GM23338 (cell line): Measurements from ENCODE around the gene UBE3A. TPM values are rescaled to one million over a fixed set of nuclear protein-coding genes. Genes with fewer than 3 reads are reported as not detected.

ENCODE experiments used
- ATAC-seq: fragments of 200-7000 bp; cut with Tn5 transposase; 3 replicates; pipeline ENCODE4 v1.9.1; 2020
- DNase-seq: peaks from one replicate; pipeline ENCODE4 v3.0.0-alpha.2; 2015; ENCODE audit warnings: low spot score
- H2AFZ ChIP-seq: fragments of 200-600 bp; sonication (generic); 2 replicates; pipeline ENCODE4 v1.8.0; 2016; ENCODE audit warnings: antibody characterized with exemption, mild to moderate bottlenecking, moderate library complexity
- H3F3A ChIP-seq: fragments of 200-600 bp; sonication (generic); replicated peaks from 2 replicates; pipeline ENCODE4 v1.8.0; 2017; ENCODE audit warnings: antibody characterized with exemption, mixed run types, low read depth
- H3K27ac ChIP-seq: fragments of 200-600 bp; sonication (generic); 2 replicates; pipeline ENCODE4 v1.6.1; 2016; ENCODE audit warnings: low read depth
- H3K27me3 ChIP-seq: fragments of 200-600 bp; sonication (generic); 2 replicates; pipeline ENCODE4 v1.8.0; 2016; ENCODE audit warnings: mild to moderate bottlenecking, mixed run types, moderate library complexity; ENCODE audit not compliant: insufficient read depth
- H3K36me3 ChIP-seq: fragments of 200-600 bp; sonication (generic); 2 replicates; pipeline ENCODE4 v1.8.0; 2016; ENCODE audit warnings: mild to moderate bottlenecking; ENCODE audit not compliant: insufficient read depth
- H3K4me1 ChIP-seq: fragments of 200-600 bp; sonication (generic); 2 replicates; pipeline ENCODE4 v1.8.0; 2016; ENCODE audit warnings: mild to moderate bottlenecking, moderate library complexity; ENCODE audit not compliant: insufficient read depth
- H3K4me2 ChIP-seq: fragments of 200-600 bp; sonication (generic); 2 replicates; pipeline ENCODE4 v1.7.1; 2017; ENCODE audit warnings: mixed run types
- H3K4me3 ChIP-seq: fragments of 200-600 bp; sonication (generic); 2 replicates; pipeline ENCODE4 v1.6.1; 2016; ENCODE audit warnings: mixed run types
- H3K79me2 ChIP-seq: fragments of 200-600 bp; sonication (generic); replicated peaks from 2 replicates; pipeline ENCODE4 v1.8.0; 2017; ENCODE audit warnings: mild to moderate bottlenecking; ENCODE audit not compliant: insufficient read depth
- H3K9me2 ChIP-seq: fragments of 200-600 bp; sonication (generic); 2 replicates; pipeline ENCODE4 v1.8.0; 2017; ENCODE audit not compliant: insufficient read depth
- H4K20me1 ChIP-seq: fragments of 200-600 bp; sonication (generic); replicated peaks from 2 replicates; pipeline ENCODE4 v1.8.0; 2017; ENCODE audit warnings: mild to moderate bottlenecking; ENCODE audit not compliant: insufficient read depth
- H3K27ac Mint-ChIP-seq: 2 replicates; pipeline ENCODE4 v1.8.0; 2020; ENCODE audit warnings: inconsistent platforms, mild to moderate bottlenecking, moderate library complexity, mixed read lengths
- H3K27me3 Mint-ChIP-seq: 3 replicates; pipeline ENCODE4 v1.8.0; 2022; ENCODE audit warnings: low read depth, mild to moderate bottlenecking, moderate library complexity, mixed read lengths, inconsistent platforms; ENCODE audit not compliant: insufficient read depth, poor library complexity
- H3K36me3 Mint-ChIP-seq: 3 replicates; pipeline ENCODE4 v1.8.0; 2021; ENCODE audit warnings: low read depth, mild to moderate bottlenecking, inconsistent platforms, moderate library complexity, mixed read lengths
- H3K4me1 Mint-ChIP-seq: 3 replicates; pipeline ENCODE4 v1.8.0; 2020; ENCODE audit warnings: mild to moderate bottlenecking, inconsistent platforms, mixed read lengths
- H3K4me3 Mint-ChIP-seq: 3 replicates; pipeline ENCODE4 v1.8.0; 2021; ENCODE audit warnings: moderate library complexity, mild to moderate bottlenecking, inconsistent platforms, mixed read lengths
- H3K9me3 Mint-ChIP-seq: 3 replicates; pipeline ENCODE4 v1.8.0; 2020; ENCODE audit warnings: moderate library complexity, mild to moderate bottlenecking, inconsistent platforms, mixed read lengths
- CREB1 ChIP-seq: fragments of 250-450 bp; sonication (Bioruptor Pico); IDR thresholded peaks from 2 replicates; pipeline ENCODE4 v1.5.0; 2020; ENCODE audit warnings: low read depth, mild to moderate bottlenecking, moderate library complexity
- EZH2 ChIP-seq: fragments of 200-600 bp; sonication (generic); IDR thresholded peaks from one replicate; pipeline ENCODE4 v1.8.0; 2017; ENCODE audit warnings: antibody characterized with exemption, mild to moderate bottlenecking, low read depth; ENCODE audit not compliant: unreplicated experiment
- JUNB ChIP-seq: IDR thresholded peaks from one replicate; pipeline ENCODE4 v1.6.1; 2016; ENCODE audit warnings: antibody characterized with exemption; ENCODE audit not compliant: unreplicated experiment
- NANOG ChIP-seq: IDR thresholded peaks from 2 replicates; pipeline ENCODE4 v1.6.1; 2016; ENCODE audit warnings: antibody characterized with exemption, borderline replicate concordance
- POLR2AphosphoS5 ChIP-seq: IDR thresholded peaks from 2 replicates; pipeline ENCODE4 v1.6.1; 2016; ENCODE audit warnings: antibody characterized with exemption, low read depth
- STAT1 ChIP-seq: IDR thresholded peaks from one replicate; pipeline ENCODE4 v1.6.1; 2016; ENCODE audit warnings: antibody characterized with exemption; ENCODE audit not compliant: unreplicated experiment
- ZNF114 ChIP-seq: fragments of 250-450 bp; sonication (Bioruptor Pico); IDR thresholded peaks from 2 replicates; pipeline ENCODE4 v1.5.0; 2020; ENCODE audit warnings: mild to moderate bottlenecking, moderate library complexity
- ZNF331 ChIP-seq: fragments of 250-450 bp; sonication (Bioruptor Pico); IDR thresholded peaks from 2 replicates; pipeline ENCODE4 v1.5.0; 2020; ENCODE audit warnings: low read depth, mild to moderate bottlenecking, moderate library complexity
- polyA plus RNA-seq: library from polyadenylated mRNA; unstranded; fragments of >200 nt; fragmentation: Nextera tagmentation; extraction: Ambion mirVana; gene quantifications from 2 replicates; pipeline ENCODE4 v1.2.1, GENCODE V29; 2016
- total RNA-seq: library from RNA; depleted of rRNA; stranded (reverse); fragments of >200 nt; shearing (Covaris generic); gene quantifications from 2 replicates; pipeline ENCODE4 v1.2.3, GENCODE V29; 2014
- TF ChIP-seq, protein P1 (sequence below), 2 experiments: fragments of 200-600 bp in 1 of 2; sonication (generic) in 1 of 2; conservative IDR thresholded peaks; 2 replicates each; pipeline versions ENCODE4 v1.5.1 to v1.6.1; 2016 to 2017; ENCODE audit warnings: antibody characterized with exemption in 2 of 2, low read depth in 2 of 2, mild to moderate bottlenecking in 2 of 2, moderate library complexity in 1 of 2
- TF ChIP-seq, protein P2 (sequence below): IDR thresholded peaks from 2 replicates; pipeline ENCODE4 v1.6.1; 2016; ENCODE audit warnings: antibody characterized with exemption
- TF ChIP-seq, protein P3 (sequence below): IDR thresholded peaks from one replicate; pipeline ENCODE4 v1.6.1; 2018; ENCODE audit warnings: antibody characterized with exemption; ENCODE audit not compliant: unreplicated experiment

UBE3A gene
- total and polyA plus RNA-seq, 2 experiments from 2014 or later = 96.1 to 150 TPM

GRCh38 chr15:25456196-25456595, 17.4 kb upstream of the UBE3A start:
- no peaks in the 10 kb centered on the region for H3K4me1 Mint-ChIP-seq
- TF ChIP-seq JUNB (no peak), EZH2 (no peak), ZNF331 (CRISPR knock-in tag) (no peak), CREB1 (CRISPR knock-in tag) (no peak), NANOG (no peak), ZNF114 (CRISPR knock-in tag) (no peak), POLR2AphosphoS5 (no peak), STAT1 (no peak)
- TF ChIP-seq, protein P1, sequence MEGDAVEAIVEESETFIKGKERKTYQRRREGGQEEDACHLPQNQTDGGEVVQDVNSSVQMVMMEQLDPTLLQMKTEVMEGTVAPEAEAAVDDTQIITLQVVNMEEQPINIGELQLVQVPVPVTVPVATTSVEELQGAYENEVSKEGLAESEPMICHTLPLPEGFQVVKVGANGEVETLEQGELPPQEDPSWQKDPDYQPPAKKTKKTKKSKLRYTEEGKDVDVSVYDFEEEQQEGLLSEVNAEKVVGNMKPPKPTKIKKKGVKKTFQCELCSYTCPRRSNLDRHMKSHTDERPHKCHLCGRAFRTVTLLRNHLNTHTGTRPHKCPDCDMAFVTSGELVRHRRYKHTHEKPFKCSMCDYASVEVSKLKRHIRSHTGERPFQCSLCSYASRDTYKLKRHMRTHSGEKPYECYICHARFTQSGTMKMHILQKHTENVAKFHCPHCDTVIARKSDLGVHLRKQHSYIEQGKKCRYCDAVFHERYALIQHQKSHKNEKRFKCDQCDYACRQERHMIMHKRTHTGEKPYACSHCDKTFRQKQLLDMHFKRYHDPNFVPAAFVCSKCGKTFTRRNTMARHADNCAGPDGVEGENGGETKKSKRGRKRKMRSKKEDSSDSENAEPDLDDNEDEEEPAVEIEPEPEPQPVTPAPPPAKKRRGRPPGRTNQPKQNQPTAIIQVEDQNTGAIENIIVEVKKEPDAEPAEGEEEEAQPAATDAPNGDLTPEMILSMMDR (conservative IDR thresholded peaks at IDR 0.05; ENCODE audit: low read depth in 2 of 2) = no peak
- TF ChIP-seq, protein P2, sequence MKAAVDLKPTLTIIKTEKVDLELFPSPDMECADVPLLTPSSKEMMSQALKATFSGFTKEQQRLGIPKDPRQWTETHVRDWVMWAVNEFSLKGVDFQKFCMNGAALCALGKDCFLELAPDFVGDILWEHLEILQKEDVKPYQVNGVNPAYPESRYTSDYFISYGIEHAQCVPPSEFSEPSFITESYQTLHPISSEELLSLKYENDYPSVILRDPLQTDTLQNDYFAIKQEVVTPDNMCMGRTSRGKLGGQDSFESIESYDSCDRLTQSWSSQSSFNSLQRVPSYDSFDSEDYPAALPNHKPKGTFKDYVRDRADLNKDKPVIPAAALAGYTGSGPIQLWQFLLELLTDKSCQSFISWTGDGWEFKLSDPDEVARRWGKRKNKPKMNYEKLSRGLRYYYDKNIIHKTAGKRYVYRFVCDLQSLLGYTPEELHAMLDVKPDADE = no peak
- TF ChIP-seq, protein P3, sequence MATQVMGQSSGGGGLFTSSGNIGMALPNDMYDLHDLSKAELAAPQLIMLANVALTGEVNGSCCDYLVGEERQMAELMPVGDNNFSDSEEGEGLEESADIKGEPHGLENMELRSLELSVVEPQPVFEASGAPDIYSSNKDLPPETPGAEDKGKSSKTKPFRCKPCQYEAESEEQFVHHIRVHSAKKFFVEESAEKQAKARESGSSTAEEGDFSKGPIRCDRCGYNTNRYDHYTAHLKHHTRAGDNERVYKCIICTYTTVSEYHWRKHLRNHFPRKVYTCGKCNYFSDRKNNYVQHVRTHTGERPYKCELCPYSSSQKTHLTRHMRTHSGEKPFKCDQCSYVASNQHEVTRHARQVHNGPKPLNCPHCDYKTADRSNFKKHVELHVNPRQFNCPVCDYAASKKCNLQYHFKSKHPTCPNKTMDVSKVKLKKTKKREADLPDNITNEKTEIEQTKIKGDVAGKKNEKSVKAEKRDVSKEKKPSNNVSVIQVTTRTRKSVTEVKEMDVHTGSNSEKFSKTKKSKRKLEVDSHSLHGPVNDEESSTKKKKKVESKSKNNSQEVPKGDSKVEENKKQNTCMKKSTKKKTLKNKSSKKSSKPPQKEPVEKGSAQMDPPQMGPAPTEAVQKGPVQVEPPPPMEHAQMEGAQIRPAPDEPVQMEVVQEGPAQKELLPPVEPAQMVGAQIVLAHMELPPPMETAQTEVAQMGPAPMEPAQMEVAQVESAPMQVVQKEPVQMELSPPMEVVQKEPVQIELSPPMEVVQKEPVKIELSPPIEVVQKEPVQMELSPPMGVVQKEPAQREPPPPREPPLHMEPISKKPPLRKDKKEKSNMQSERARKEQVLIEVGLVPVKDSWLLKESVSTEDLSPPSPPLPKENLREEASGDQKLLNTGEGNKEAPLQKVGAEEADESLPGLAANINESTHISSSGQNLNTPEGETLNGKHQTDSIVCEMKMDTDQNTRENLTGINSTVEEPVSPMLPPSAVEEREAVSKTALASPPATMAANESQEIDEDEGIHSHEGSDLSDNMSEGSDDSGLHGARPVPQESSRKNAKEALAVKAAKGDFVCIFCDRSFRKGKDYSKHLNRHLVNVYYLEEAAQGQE = no peak
- no peak overlapping the region for H3K27ac Mint-ChIP-seq
- no peak overlapping the region for H3K4me3 Mint-ChIP-seq
- no peak overlapping the region for H3K4me2 ChIP-seq
- DNase-seq (no peak), ATAC-seq (no peak)
- no peaks in the 10 kb centered on the region for H4K20me1 ChIP-seq
- H3K4me3 ChIP-seq = no peak overlapping the region
- H3K27me3 Mint-ChIP-seq = peaks cover 1% of the 10 kb centered on the region
- no peaks in the 10 kb centered on the region for H3K79me2 ChIP-seq
- peaks cover 19% of the 10 kb centered on the region for H3K9me3 Mint-ChIP-seq
- H3K9me2 ChIP-seq = no peaks in the 10 kb centered on the region
- no peak overlapping the region for H2AFZ ChIP-seq
- H3F3A ChIP-seq = no peaks in the 10 kb centered on the region
- H3K36me3 Mint-ChIP-seq = peaks cover 2% of the 10 kb centered on the region; the same call in 2 of the 3 replicates
- H3K27me3 ChIP-seq = no peaks in the 10 kb centered on the region
- H3K36me3 ChIP-seq = peaks cover 13% of the 10 kb centered on the region; the same call in 1 of the 2 replicates
- H3K27ac ChIP-seq = no peak overlapping the region
- H3K4me1 ChIP-seq = no peaks in the 10 kb centered on the region
